Endodermal cell (in vitro differentiated cells): ENCODE measurements around the gene SOCS7. TPM values are rescaled to one million over a fixed set of nuclear protein-coding genes. Genes with fewer than 3 reads are reported as not detected.

Experiments used
- DNase-seq: peaks from one replicate; pipeline ENCODE4 v3.0.0-alpha.2; 2017
- H3K27ac ChIP-seq: 2 replicates; pipeline ENCODE4 v1.5.1; 2013; ENCODE audit warnings: mild to moderate bottlenecking, low read depth, low read length, moderate library complexity
- H3K27me3 ChIP-seq: 2 replicates; pipeline ENCODE4 v1.6.1; 2013; ENCODE audit warnings: mild to moderate bottlenecking, low read length, moderate library complexity; ENCODE audit not compliant: insufficient read depth, control insufficient read depth, poor library complexity, severe bottlenecking
- H3K36me3 ChIP-seq: 2 replicates; pipeline ENCODE4 v1.7.0; 2013; ENCODE audit warnings: mild to moderate bottlenecking, low read length, moderate library complexity; ENCODE audit not compliant: control insufficient read depth, insufficient read depth
- H3K4me1 ChIP-seq: one replicate; pipeline ENCODE4 v1.7.0; 2013; ENCODE audit warnings: low read length; ENCODE audit not compliant: control insufficient read depth, insufficient read depth
- H3K4me3 ChIP-seq: 2 replicates; pipeline ENCODE4 v1.5.1; 2013; ENCODE audit warnings: mild to moderate bottlenecking, low read length, moderate library complexity
- H3K9ac ChIP-seq: 2 replicates; pipeline ENCODE4 v1.6.1; 2013; ENCODE audit warnings: mild to moderate bottlenecking, low read length, moderate library complexity; ENCODE audit not compliant: poor library complexity, severe bottlenecking; ENCODE audit errors: extremely low read depth
- H3K9me3 ChIP-seq: 2 replicates; pipeline ENCODE4 v1.6.1; 2013; ENCODE audit warnings: mild to moderate bottlenecking, low read length, moderate library complexity; ENCODE audit not compliant: control insufficient read depth
- H3K27ac Mint-ChIP-seq: 2 replicates; pipeline ENCODE4 v1.8.0; 2020; ENCODE audit warnings: mixed read lengths
- H3K27me3 Mint-ChIP-seq: 2 replicates; pipeline ENCODE4 v1.8.0; 2021; ENCODE audit warnings: mild to moderate bottlenecking, mixed read lengths; ENCODE audit not compliant: insufficient read depth
- H3K36me3 Mint-ChIP-seq: 2 replicates; pipeline ENCODE4 v1.8.0; 2020; ENCODE audit warnings: low read depth, mixed read lengths
- H3K4me1 Mint-ChIP-seq: 2 replicates; pipeline ENCODE4 v1.8.0; 2020; ENCODE audit warnings: mixed read lengths
- H3K4me3 Mint-ChIP-seq: 2 replicates; pipeline ENCODE4 v1.8.0; 2020; ENCODE audit warnings: mild to moderate bottlenecking, moderate library complexity, mixed read lengths
- H3K9me3 Mint-ChIP-seq: 2 replicates; pipeline ENCODE4 v1.8.0; 2020; ENCODE audit warnings: mild to moderate bottlenecking, mixed read lengths
- WGBS, 2 experiments: methylation state at CpG; one replicate each; pipeline versions ENCODE4 v1.1.5 to v1.1.7; 2013; ENCODE audit warnings: missing lambda C conversion rate in 2 of 2, mixed read lengths in 1 of 2; ENCODE audit not compliant: insufficient coverage in 1 of 2, insufficient read length in 1 of 2; 5-methylcytosine and 5-hydroxymethylcytosine counted together
- total RNA-seq, 2 donors: library from RNA; stranded (reverse); fragmentation: NEBNext Ultra II Directional in 1 of 2; extraction: Animal tissue kit (Norgen Biotek cat#: 25700) in 1 of 2; gene quantifications; 2 replicates in 1 of 2; 3 replicates in 1 of 2; pipeline ENCODE4 v1.2.1, GENCODE V29; 2021
- TF ChIP-seq, protein P1 (sequence below): fragments of 200-600 bp; sonication (generic); conservative IDR thresholded peaks from 2 replicates; pipeline ENCODE4 v1.5.0; 2021; ENCODE audit warnings: antibody characterized with exemption, mild to moderate bottlenecking

The SOCS7 gene
- total RNA-seq, 2 donors from 2014 or later: 24.4 to 28.1 TPM

DNA sequence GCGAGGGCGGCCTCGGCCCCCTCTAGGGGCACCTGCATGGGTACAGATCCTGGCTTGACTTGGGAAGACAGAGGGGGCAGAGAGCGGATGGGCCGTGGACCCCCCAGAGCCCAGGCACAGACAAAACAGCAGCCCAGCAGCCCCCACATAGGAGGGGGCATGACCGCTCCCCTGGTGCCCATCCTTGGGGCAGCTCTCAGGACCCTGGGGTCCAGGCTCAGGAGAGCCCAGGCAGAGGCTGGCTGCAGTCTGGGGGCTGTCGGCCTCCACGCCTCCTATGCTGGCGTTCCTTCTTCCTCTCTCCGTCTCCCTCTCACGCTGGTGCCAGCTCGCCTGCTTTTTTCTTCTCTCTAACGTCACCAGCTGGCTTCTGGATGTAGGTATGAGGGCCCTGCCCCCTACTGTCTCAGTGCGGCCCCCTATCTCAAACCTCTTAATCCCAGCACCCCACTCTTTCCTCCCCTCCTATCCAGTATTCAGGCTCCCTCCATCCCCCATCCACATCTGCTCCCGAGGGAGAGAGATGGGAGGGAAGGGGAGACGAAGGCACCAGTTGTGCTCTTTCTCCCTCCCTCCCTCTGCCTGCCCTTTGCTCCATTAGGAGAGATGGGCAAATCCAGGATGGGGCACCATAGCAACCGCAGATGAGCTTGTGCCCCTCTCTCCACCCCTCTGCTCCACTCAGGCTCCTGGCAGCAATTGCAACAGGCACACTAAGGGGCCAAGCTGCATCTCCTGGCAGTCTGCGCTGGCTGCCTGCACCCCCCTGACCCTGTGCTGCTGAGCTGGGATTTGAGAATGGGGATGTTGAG is 7.8 kb upstream of the SOCS7 start, which contains the start of gene GPR179:
Gene GPR179 (minus strand): TSS at position 349 of the 812 bp plus-strand sequence. CDS start 167 bp downstream, at position 182.
- Mint-ChIP-seq H3K4me3 (no peak within 1 kb of the TSS), H3K36me3 (no peaks in the 10 kb centered on the region), H3K4me1 (peaks cover 10% of the 10 kb centered on the region), H3K27ac (no peak within 1 kb of the TSS), H3K27me3 (no peaks in the 10 kb centered on the region), H3K9me3 (no peaks in the 10 kb centered on the region)
- Histone ChIP-seq H3K9ac (no peak within 1 kb of the TSS), H3K36me3 (no peaks in the 10 kb centered on the region), H3K9me3 (no peaks in the 10 kb centered on the region), H3K27ac (no peak within 1 kb of the TSS), H3K4me3 (no peak within 1 kb of the TSS), H3K27me3 (no peaks in the 10 kb centered on the region), H3K4me1 (peaks cover 5% of the 10 kb centered on the region)
- 87 to 88% methylated on average over 9 to 17 of the region's 18 CpGs for WGBS, 2 experiments
- TF ChIP-seq, protein P1, sequence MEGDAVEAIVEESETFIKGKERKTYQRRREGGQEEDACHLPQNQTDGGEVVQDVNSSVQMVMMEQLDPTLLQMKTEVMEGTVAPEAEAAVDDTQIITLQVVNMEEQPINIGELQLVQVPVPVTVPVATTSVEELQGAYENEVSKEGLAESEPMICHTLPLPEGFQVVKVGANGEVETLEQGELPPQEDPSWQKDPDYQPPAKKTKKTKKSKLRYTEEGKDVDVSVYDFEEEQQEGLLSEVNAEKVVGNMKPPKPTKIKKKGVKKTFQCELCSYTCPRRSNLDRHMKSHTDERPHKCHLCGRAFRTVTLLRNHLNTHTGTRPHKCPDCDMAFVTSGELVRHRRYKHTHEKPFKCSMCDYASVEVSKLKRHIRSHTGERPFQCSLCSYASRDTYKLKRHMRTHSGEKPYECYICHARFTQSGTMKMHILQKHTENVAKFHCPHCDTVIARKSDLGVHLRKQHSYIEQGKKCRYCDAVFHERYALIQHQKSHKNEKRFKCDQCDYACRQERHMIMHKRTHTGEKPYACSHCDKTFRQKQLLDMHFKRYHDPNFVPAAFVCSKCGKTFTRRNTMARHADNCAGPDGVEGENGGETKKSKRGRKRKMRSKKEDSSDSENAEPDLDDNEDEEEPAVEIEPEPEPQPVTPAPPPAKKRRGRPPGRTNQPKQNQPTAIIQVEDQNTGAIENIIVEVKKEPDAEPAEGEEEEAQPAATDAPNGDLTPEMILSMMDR: no peak
- DNase-seq: no peak

DNA sequence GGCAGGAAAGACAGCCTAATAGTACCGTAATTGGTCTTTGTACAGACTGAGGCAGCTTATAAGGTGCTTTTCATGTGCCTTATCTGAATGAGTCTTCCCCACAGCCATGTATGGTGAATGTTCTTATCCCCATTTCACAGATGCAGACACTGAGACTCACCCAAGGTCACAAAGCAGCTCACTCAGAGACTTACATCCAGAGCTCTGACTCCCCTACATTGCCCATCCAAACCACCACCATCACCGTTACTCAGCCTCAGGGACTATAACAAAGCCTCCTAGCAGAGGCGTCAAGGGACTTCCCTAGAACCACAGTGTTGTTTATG is 7.3 kb upstream of the SOCS7 start:
- Mint-ChIP-seq H3K4me1 (peaks cover 12% of the 10 kb centered on the region), H3K4me3 (no peak overlapping the region), H3K36me3 (no peaks in the 10 kb centered on the region), H3K27me3 (no peaks in the 10 kb centered on the region), H3K27ac (no peak overlapping the region), H3K9me3 (no peaks in the 10 kb centered on the region)
- H3K27ac ChIP-seq: no peak overlapping the region
- WGBS, 2 experiments: 93 to 100% methylated on average over 1 to 3 of the region's 3 CpGs
- H3K27me3 ChIP-seq: no peaks in the 10 kb centered on the region
- H3K9ac ChIP-seq: no peak overlapping the region
- H3K36me3 ChIP-seq: no peaks in the 10 kb centered on the region
- DNase-seq: no peak
- no peak overlapping the region for H3K4me3 ChIP-seq
- peaks cover 5% of the 10 kb centered on the region for H3K4me1 ChIP-seq
- H3K9me3 ChIP-seq: no peaks in the 10 kb centered on the region
- TF ChIP-seq, protein P1: no peak

DNA sequence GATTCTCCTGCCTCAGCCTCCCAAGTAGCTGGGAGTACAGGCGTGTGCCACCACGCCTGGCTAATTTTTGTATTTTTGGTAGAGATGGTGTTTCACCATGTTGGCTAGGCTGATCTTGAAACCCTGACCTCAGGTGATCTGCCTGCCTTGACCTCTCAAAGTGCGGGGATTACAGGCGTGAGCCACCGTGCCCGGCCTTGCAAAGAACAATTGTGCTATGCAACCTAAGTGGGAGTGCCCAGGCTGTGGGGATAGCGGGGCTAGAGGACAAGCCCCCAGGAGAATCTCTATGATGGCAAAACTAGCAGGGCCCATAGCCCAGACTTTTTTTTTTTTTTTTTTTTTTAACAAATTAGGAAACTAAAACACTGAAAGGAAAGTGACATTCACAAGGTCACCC is 5.9 kb upstream of the SOCS7 start:
- Mint-ChIP-seq H3K4me3 (no peak overlapping the region), H3K36me3 (no peaks in the 10 kb centered on the region)
- 94 to 98% methylated on average over 5 to 7 of the region's 7 CpGs for WGBS, 2 experiments

More for the DNA sequence above, 5.9 kb upstream of the SOCS7 start:
- DNase-seq: no peak
- no peaks in the 10 kb centered on the region for H3K9me3 Mint-ChIP-seq
- Histone ChIP-seq H3K27ac (no peak overlapping the region), H3K27me3 (no peaks in the 10 kb centered on the region), H3K9me3 (no peaks in the 10 kb centered on the region), H3K4me1 (peaks cover 11% of the 10 kb centered on the region), H3K36me3 (no peaks in the 10 kb centered on the region), H3K4me3 (no peak overlapping the region), H3K9ac (no peak overlapping the region)
- peaks cover 25% of the 10 kb centered on the region for H3K4me1 Mint-ChIP-seq
- TF ChIP-seq, protein P1: no peak
- no peaks in the 10 kb centered on the region for H3K27me3 Mint-ChIP-seq
- H3K27ac Mint-ChIP-seq: no peak overlapping the region
